Erythroblast (primary cell): ENCODE measurements around the gene IL3.

Source experiments
- DNase-seq, 2 experiments: peaks; one replicate each; lab custom pipeline; 2025; lab: John Stamatoyannopoulos, UW
- GATA1 ChIP-seq: IDR thresholded peaks from 2 replicates; pipeline ENCODE4 v1.6.1; 2011; ENCODE audit warnings: low read depth, mild to moderate bottlenecking, control low read depth, low read length, moderate library complexity
- POLR2A ChIP-seq: IDR thresholded peaks from 2 replicates; pipeline ENCODE4 v1.6.1; 2011; ENCODE audit warnings: mild to moderate bottlenecking, low read length

IL3 gene

DNA sequence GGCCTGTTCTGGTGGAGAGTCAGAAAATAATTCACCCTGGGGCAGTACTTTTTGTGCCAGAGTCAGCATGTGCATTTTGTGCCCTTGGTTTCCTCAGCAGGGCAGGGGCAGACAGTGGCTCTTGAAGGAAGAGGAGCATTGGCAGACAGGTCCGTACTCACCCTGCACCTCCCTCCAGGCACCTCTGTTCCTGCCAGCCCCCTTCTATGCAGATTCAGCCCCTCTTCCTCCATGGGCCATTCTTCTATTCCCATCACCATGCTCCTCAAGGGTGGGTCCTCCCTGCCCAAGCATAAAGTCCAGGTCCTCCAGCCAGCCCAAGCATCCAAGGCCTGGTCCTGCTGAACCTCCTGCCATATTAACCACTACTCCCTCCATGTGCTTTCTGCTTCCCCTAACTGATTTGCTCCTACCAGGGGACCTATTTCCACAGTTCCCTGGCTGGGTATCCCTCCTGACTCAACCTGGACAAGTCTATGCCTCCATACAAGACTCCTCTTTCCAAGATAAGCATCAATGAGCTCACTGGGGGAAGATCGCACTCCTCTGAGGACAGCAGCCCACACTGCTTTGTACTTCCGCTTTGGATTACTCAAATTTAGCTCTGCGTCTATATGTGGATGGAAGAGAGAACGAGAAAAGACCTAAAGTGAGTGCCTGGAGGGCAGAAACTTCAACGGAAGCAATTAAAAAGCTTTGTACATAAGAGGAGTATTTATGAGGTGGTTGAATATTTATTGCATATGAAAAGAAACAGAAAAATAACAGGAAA, 39.7 kb upstream of the IL3 start:
- DNase-seq: no peak
- TF ChIP-seq POLR2A (no peak), GATA1 (no peak)

DNA sequence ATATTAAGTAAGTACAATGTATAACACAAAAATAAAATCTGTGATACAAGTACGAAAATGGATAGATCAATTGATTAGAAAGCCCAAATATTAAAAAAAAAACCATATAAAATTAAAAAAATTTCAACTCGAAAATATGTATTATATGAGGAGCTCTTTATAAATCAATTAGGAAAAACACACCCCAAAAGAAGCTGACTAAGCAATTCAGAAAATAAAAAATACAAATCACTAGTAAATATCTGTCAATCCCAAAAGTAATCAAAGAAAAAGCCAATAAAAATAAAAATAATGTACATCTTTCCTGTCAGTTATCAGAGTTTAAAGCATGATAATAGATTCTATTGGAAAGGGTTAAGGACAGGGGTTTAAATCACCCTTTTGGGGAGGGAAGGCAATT, 38.8 kb upstream of the IL3 start:
- no peak for TF ChIP-seq GATA1
- TF ChIP-seq POLR2A: no peak
- no peak for DNase-seq

DNA sequence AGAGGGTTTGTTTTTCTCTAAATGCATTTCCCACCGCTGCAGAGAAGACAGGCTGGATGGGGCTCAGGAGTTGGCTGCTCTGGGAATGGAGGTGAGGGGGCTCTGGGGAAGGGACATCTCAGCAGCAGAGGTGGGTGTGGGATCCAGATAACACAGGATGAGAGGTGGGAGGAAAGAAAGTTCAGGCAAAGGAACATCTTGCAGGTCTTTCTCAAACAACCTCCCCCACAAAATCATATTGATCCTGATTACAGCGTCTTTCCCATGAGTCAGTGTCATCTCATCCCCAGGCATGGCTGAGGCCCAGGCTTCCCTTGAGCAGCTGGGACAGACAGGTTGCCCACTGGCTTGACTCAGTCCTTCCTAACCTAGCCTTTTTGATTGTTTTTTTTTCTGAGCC, 37.7 kb upstream of the IL3 start:
- no peak for TF ChIP-seq POLR2A
- no peak for TF ChIP-seq GATA1
- DNase-seq: no peak

DNA sequence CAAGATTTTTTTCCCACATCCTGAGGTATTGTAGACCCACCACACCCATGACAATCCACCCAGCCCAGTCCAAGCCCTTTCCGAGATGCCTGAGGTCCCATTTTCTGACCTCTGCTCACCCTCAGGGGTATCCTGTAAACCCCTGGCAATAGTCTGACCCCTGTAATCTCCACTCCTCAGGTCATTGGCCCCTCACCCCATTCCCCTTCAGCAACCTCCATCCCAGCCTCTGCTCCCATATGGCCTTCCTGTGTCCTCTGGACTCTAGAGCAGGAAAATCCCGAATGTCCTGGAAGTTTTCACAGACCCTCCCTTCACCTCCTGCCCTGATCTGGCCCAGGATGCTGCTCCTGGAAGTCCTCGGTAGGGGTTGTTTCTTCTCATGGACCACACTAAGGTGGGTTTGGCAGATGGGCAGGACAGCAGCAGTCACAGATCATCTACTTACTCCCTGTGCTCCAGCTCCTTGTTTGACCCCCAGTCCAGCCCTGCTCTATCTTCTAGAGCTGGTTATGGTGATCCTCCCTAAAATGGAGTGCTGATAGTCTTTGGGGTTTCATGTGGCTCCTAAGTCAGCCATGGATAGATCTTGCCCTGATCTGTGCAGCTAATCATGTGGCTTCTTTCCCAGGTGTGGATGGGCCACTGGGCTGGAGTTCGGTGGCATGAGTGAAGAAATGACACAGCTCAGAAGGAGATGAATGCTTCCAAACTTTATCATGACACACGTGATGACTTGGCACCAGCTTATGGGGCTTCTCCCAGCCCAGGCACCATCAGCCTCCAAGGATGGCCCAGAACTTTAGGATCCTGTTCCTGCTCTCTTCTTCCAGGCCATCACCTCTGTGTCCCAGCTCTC, 37.0 kb upstream of the IL3 start:
- no peak for DNase-seq
- TF ChIP-seq GATA1: no peak
- no peak for TF ChIP-seq POLR2A

DNA sequence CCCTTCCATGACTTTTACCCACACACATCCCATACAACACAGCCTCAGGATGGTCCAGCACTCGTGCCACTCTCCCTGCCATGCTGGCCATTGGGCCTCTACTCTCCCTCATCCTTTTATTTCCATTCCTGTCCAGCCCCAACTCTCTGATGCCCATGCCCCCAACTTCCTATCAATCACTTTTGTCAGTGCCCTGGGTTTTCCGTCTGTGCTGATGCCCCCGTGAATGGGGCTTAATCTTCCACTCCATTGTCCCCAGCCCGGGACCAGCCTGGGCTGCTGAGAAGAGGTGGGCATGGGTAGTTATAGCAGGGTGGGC, 36.4 kb upstream of the IL3 start:
- no peak for TF ChIP-seq POLR2A
- no peak for TF ChIP-seq GATA1
- no peak for DNase-seq

DNA sequence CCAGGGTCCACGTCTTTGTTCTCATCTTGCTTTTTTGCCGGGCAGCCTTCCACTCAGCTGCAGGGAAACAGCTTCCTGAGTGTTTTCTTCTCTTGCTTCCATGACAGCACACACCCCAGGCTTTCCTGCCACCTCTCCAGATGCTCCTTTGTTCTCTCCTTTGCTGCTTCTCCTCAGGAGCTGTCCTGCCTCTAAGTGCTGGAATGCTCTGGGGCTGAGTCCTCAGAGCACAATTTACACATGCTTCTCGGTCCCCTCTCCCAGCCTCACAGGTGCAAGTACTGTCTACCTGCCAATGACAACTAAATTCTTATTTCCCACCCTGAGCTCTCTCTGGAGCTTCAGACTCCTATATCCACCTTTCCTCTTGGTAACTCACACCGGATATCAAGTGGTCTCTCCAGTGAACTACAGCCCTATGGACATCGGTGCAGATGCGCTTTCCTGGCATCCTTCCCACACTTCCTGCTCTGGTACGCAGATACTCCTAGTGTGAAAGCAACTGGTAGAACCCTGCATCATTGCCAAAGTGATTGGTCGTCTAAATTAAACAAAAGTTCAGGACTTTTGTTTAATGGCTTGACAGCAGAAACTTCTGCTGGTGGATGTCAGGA, 35.6 kb upstream of the IL3 start:
- TF ChIP-seq GATA1 (no peak), POLR2A (no peak)
- DNase-seq: no peak

DNA sequence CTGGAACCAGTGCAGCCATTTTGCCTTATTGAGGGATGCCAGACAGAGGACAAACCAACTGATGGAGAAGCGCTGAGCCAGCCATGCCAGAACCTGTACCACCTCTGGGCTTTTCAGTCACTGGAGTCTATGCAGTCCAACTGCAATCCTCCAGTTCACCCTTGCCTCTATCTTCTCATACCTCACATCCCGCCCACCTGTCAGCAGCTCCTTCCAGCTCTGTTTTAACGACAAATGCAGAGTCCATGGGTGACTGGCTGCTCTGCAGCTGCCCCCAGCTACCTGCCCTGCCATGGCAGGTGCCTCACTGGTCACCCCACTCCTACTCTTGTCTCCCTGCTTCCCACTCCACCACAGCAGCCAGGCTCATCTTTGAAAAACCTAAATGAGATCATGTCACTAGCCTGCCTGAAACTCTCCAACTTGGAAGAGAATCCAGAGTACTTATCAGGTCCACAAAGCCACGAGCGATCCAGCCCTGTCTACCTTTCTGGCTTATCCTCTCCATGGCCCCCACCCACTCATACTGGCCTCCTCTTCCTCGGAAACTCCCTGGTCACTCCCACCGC, 35.0 kb upstream of the IL3 start:
- no peak for TF ChIP-seq POLR2A
- TF ChIP-seq GATA1: no peak
- no peak for DNase-seq

DNA sequence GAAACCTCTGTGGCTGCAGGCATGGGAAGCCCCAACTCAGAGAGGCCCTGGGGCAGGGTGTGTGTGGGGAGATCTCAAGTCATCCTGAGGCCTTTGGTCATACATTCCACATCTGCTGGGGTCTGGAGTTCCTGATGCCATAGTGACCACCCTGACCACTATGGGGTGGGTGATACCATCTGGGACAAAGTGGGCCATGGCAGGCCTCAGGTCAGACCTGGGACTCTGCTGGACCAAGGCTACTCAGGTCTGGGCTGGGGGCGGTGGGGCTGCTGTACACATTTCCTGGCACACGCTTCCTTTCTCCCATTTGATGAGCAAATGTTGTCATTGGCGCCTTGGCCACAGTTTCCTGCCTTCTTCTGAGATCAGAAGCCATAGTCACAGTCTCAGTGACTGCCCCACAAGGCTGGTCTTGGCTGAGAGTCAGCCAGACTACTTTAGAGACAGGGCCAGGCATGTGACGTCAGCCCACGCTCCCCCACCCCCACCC, 33.9 kb upstream of the IL3 start:
- no peak for DNase-seq
- TF ChIP-seq GATA1: no peak
- TF ChIP-seq POLR2A: no peak

DNA sequence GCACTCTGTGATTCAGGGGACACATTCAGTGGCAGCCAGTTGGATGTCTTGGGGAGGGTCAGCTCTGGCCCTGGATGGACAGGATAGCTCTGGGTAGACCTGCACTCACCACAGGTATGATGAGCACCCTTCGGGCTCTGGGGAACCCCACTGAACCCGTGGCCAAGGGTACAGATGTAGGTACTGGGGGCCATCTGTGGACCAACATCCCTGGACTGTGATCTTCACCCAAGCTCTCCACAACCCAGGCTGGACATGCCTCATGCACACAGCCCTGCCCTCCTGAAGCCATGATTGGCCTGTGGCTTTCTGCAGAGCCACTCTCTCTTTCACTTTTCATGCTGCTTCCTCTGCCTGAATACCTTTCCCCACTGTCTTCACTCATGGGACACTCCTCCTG, 33.4 kb upstream of the IL3 start:
- TF ChIP-seq POLR2A (no peak), GATA1 (no peak)
- no peak for DNase-seq

DNA sequence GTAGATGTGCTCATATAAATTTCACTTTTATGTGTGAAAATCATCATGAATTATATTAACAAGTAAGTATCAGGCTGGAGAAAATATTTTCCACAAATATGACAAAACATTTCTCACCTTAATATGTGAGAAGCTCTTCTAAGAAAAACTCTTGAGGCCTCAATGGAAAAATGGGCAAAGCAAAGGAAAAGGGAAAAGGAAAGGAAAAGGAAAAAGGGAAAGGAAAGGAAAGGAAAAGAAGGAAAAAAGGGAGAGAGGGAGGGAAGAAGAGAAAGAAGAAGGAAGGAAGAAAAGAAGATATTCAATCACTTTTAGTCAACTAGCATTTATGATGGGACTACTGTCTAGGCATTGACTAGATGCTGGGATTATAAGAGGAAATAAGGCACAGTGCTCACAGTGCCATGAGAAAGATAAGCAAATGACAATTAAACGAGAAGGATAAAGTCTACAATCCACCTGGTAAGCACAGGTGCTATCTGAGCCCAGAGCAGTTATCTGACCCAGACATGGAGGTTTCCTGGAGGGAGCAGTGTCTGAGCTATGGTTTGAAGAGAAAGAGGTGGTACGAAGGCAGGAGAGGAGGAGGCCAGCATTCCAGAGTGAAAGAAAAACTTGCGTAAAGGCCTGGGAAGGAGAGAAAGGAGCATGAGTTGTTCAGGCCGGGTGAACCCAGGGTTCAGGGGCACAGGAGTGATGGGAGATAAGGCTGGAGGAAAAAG, 30.7 kb upstream of the IL3 start:
- DNase-seq: no peak
- TF ChIP-seq POLR2A (no peak), GATA1 (no peak)

DNA sequence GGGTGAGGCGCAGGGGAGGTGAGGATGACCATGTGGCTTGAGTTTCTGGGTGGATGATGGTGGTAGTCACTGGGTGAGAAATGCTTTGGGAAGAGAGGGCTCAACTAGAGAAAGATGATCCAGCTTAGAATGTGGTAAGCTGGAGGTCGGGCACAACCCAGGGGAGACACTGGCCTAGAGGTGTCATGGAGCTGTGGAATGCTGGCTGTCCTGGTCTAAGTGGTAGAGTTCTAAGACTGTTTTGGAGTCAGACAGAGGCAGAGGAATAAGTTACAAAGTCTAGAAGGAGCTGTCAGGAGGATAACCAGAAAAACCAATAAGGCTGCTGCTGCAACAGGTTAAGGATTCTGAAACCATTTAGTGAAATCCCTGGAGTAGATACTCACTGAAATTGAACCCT, 29.8 kb upstream of the IL3 start:
- no peak for DNase-seq
- TF ChIP-seq POLR2A (no peak), GATA1 (no peak)

DNA sequence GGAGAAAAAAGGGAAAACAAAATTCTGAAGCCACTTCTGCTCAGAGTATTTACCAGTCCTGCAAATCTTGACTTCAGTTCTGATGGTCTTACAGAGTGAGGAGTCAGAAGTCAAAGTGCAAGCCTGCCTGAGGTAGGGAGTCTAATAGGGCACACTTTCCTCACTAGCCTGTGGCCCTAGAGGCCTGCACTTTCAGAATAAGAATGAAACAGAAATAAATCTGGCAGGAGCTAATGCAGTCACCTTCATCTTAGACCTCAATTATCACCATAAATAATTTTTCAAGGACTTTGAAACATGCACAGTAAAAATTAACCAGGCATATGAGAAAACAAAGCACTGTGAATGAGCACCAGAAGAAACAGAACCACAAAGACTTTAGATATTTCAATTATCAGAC, 28.3 kb upstream of the IL3 start:
- TF ChIP-seq GATA1: no peak
- DNase-seq: no peak

DNA sequence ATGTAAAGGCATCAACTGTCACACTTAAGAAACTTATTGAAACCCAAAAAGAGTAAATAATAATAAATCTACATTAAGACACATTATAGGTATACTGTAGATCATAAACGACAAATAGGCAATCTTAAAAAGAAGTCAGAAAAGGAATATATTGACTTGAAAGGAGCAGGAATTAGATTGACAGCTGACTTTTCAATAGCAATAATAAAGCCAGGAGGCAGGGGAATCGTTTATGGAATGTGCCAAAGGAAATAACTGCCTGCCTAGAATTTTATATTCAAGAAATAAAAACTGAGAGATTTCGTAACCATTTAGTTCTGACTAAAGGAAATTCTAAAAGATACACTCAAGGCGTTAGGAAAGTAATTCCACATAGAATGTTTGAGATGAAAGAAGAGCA, 27.3 kb upstream of the IL3 start:
- no peak for DNase-seq
- no peak for TF ChIP-seq POLR2A
- no peak for TF ChIP-seq GATA1

DNA sequence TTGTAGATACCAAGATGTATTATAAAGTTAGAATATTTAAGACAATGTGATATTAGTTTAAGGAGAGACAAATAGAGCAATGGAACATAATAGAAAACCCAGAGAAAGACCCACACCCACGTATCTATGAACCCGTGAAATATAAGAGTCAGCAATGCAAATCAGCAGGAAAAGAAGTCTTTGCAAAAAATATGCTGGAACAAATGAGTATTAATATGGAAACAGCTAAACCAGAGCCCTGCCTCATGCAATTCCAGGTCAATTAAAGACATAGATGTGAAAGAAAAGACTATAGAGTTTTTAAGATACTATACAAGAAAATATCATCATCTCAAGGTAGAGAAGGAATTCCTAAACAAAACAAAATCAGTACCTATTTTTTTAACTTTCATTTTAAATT, 23.1 kb upstream of the IL3 start:
- no peak for DNase-seq
- TF ChIP-seq POLR2A (no peak), GATA1 (no peak)
